NCI-H2171 treated with DMSO at 0.1 percent for 48 hours (cell line): ENCODE results near the gene NFATC1.

Experiments
- DNase-seq: peaks from one replicate; lab custom pipeline; 2025; lab: John Stamatoyannopoulos, UW

The NFATC1 gene

DNA sequence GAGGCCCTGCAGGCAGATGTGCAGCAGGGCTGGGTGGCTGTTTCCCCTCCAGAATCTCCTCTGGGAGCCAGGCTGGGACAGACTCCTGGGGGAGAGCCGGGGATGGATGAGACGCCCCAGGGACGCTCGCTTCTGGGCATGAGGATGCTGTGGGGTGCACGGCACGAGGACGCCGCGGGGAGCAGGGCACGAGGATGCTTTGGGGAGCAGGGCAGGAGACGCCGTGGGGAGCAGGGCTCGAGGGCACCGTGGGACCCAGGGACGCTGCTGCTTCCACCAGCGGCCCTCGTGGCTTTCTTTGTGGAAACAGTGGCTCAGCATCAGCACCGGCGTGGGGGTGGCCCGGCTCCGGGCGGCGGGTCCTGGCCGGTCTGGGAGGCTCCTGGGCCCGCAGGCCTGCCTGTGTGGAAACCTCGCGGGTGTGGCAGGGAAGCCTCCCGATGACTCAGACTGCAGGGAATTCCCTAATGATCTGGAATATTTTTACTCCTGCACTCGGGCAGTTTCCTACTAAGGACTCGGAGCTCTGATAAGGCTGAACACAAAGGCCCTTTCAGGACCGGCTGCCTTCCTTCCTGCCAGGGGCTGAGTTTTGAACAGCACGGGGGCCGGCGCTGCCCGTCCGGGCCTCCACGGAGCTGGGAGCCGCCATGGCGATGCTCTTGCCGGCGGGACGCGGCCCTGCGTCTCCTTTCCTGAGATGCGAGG is 62.6 kb downstream of the NFATC1 start:
- no peak for DNase-seq

- DNase-seq: no peak
These were observed 63.4 kb downstream of the NFATC1 start for GRCh38 chr18:79458917-79459803.

GRCh38 chr18:79459946-79460480 is 64.3 kb downstream of the NFATC1 start:
- DNase-seq: no peak

- no peak for DNase-seq
These were observed 65.0 kb downstream of the NFATC1 start for GRCh38 chr18:79460481-79461300.

DNA sequence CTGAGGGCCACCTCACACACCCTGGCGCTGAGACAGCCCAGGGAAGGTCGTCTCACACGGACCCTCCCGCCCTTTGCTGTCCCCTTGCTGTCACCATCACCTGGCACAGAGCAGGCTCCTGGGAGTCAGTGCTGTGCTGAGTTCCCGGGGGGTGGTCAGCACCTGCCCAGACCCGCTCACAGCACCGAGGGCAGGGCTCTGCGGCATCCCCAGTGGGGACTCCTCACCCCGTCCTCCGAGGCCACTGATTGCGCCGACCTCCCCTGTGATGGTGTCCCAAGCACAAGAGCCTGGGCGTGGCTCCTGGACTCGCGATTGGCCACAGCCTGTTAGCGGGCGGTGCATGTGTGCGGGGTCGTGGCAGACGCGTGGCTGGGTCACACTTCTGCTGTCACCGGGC is 65.9 kb downstream of the NFATC1 start:
- no peak for DNase-seq

DNA sequence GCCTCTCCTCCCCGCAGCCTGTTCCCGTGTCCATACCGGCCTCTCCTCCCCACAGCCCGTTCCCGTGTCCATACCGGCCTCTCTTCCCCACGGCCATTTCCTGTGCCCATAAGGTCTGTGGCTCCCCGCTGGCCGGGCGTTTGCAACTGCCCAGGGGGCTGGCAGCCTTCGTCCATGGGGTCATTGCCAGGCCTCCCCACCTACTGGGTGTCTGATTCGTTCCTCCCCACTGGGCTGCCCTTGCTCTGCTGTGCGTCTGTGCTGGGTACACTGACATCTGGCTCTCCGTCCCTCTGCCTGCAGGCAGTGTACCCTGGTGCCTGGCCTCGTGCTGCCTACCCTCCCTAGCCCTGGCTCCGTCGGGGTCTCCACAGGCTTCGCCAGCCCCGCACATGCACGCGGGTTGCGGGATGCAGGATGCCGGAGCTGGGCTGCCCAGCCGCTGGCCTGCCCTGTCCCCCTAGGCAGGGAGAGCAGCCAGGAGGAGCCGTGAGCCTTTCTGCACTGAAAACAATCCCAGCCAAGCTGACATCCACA is 67.8 kb downstream of the NFATC1 start:
- no peak for DNase-seq

GRCh38 chr18:79465392-79465991 is 69.8 kb downstream of the NFATC1 start:
- DNase-seq: peak; percentile 56

GRCh38 chr18:79466591-79466990 is 70.9 kb downstream of the NFATC1 start:
- no peak for DNase-seq

- DNase-seq: no peak
These were observed 71.4 kb downstream of the NFATC1 start for GRCh38 chr18:79467126-79467525.

- no peak for DNase-seq
These were observed 72.5 kb downstream of the NFATC1 start for GRCh38 chr18:79468119-79468789.

DNA sequence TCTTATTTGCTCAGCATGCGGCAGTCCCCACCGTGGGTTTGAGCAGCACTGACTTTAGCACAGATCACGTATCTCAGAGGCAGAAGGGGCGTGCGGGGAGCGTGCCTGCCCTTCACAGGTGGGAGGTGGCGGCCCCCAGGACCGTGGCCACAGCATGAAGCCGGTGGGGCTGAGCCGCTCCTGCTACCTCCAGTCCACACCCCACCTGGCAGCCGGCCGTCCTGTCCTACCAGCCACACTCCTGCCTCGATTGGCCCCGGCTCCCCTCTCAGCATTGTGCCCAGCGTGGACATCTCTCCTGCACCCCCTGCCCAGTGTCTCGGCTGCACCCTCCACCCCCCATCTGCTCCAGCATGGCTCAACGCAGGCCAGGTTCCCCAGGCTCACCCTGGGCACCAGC is 73.6 kb downstream of the NFATC1 start:
- DNase-seq: no peak

- DNase-seq: no peak
These were observed 74.2 kb downstream of the NFATC1 start for GRCh38 chr18:79469751-79470505.

- DNase-seq: no peak
These were observed 74.8 kb downstream of the NFATC1 start for GRCh38 chr18:79470547-79470946.

DNA sequence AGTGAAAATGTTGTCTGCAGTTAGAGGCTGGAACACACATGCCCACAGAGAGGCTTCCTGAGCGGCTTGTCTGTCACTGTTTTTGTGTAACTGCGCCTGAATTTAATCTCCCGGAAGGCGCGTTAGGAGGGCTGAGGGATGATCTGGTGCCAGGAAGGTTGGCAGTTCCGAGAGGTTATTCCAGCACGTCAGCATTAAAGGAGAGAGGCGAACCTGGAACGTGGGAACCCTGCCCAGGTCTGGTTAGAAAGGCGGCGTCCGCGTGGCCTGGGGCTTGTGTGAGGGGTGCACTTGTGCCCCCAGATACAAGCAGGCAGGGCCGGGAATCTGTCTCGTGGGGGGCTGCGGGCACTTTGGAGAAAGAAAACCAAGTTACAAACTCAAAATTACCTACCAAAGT is 75.3 kb downstream of the NFATC1 start:
- DNase-seq: no peak

- DNase-seq: no peak
These were observed 75.9 kb downstream of the NFATC1 start for GRCh38 chr18:79471597-79471996.

DNA sequence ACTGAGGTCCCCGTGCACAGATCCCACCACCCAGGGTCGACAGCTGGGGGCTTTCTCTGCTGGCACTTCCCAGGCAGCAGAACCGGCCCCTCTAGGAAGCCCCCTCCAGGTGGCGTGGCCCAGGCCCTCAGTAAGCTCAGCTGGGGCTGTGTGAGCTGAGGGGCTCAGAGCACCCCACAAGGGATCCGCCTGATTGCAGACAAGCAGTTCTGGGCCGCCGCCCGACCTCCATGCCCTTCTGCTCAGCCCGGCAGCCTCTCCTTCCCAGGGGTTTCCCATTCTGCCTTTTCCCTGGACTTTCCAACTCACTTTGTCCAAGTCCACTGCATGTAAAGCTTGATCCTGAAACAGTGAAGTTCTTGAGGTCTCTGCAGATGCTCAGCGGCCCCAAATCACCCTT is 76.4 kb downstream of the NFATC1 start:
- DNase-seq: no peak

GRCh38 chr18:79472946-79473345 is 77.2 kb downstream of the NFATC1 start:
- no peak for DNase-seq

DNA sequence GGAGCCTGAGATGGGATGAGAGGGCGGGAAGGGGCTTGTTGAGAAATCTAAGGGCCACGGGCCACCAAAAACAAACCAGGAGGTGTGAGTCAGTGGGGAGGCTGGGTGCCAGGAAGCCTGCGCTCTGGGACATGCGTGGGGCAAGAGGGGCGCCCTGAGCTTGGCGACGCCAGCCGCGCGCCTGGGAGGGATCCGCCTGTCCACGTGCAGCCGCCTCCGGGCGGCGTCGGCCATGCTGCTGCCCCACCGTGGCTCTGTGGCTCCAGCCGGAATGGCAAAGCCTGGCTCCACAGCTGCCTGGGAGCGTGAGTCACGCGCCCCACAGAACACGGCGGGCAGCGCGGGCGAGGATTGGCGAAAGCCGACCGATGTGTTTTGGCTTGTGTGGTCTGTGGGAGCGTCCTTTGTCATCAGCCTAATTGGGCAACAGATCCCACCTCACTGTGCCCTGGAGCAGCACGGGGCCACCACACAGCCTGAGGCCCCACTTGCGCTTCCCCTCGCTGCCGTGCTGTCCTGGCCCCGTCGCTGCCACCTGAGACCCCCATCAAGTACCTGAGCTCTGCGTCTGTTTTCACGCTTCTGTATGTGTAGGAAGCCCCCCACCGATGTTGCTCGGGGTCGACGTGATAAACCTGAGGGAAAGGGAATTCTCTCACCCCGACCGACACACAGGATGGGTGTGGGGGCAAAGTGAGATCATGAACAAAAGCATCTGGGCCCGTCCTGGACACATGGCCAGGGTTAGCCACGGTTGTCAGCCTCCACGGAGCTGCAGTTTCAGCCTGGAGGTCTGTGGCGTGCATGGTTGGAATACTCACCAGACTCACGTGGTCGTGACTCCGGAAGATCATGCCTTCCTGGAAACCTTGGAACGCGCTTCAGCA is 80.5 kb downstream of the NFATC1 start:
- DNase-seq: no peak

- DNase-seq: peak; percentile 11
These were observed 81.3 kb downstream of the NFATC1 start for GRCh38 chr18:79476918-79477571.
